ENCODE measurements around the gene ZC3H10.
A peak's percentile ranks its signal among the peaks of the same experiment; 100 is the strongest.

DNA sequence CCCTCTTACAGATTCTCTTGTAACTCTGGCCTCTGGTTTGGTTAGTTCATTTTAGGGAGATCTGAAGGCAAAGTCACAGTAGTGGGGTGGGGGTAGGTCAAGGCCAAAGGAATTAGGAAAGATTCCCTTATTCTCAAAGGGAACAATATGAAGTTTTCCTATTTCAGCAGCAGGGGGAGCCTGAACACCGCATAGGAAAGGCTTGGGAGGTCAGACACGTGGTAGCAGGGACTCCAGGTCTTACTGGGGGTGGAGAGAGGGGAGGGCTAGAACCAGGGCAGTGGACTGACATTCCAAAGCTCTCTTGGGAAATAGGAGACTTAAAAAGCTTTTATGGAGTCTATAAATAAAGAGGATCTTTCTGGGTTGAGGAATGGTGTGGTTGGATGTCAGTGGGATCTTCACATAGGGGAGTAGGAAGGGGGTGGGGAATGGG lies 1.3 kb downstream of the ZC3H10 start:
- TF ChIP-seq CTCF (IDR thresholded peaks at IDR 0.05 in 4 of 5, conservative IDR thresholded peaks at IDR 0.05 in 1 of 5) (peak; percentile 86 to 91 (median 90)), POLR2A (IDR thresholded peaks at IDR 0.05) (no peak)
